ENCODE results near the gene PBX1.
A peak's percentile ranks its signal among the peaks of the same experiment; 100 is the strongest.

Gene PBX1

GRCh38 chr1:164790081-164790480 is 231.1 kb downstream of the PBX1 start:
- DNase-seq = no peak

DNA sequence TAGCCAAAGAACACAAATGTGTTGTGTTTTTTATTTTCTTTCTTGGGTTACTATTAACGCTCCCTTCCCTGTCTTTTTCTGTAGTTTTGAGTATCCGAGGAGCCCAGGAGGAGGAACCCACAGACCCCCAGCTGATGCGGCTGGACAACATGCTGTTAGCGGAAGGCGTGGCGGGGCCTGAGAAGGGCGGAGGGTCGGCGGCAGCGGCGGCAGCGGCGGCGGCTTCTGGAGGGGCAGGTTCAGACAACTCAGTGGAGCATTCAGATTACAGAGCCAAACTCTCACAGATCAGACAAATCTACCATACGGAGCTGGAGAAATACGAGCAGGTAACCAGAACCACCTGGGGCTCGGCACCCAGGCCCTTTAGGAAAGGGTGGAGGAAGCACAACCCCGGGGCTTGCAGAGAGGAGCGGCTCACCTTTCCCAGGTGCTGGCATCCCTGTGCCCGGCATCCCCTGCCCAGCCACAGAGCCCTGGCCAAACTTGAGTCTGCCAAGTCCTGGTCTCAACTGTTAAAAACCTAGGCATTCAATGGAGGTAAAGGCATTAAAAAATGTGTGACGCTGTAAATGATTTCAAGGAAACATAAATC is 233.5 kb downstream of the PBX1 start:
- no peak for DNase-seq

DNA sequence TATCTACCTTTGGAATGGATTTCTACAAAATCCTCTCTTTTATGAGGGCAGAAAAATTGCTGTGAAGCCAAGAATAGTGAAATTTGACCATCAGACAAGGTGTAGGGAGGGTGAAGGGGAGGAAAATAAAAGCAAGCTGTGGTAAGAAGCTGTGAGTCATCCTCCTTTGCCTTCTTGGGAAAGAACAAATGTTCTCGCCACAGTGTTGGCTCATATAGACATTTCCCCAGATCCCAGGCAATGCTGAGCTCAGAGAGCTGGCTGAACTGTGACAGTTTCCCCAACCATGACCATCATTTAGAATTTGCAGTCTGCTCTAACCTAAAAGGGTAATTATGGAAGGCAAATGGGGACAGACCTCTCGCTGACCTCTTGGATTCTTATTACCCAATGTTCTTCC is 235.4 kb downstream of the PBX1 start:
- DNase-seq = no peak

- DNase-seq = no peak
Measured at GRCh38 chr1:164796916-164797315, 237.9 kb downstream of the PBX1 start.

GRCh38 chr1:164801246-164801731 is 242.3 kb downstream of the PBX1 start:
- no peak for DNase-seq

- no peak for DNase-seq
Measured at GRCh38 chr1:164801791-164802502, 243.0 kb downstream of the PBX1 start.

DNA sequence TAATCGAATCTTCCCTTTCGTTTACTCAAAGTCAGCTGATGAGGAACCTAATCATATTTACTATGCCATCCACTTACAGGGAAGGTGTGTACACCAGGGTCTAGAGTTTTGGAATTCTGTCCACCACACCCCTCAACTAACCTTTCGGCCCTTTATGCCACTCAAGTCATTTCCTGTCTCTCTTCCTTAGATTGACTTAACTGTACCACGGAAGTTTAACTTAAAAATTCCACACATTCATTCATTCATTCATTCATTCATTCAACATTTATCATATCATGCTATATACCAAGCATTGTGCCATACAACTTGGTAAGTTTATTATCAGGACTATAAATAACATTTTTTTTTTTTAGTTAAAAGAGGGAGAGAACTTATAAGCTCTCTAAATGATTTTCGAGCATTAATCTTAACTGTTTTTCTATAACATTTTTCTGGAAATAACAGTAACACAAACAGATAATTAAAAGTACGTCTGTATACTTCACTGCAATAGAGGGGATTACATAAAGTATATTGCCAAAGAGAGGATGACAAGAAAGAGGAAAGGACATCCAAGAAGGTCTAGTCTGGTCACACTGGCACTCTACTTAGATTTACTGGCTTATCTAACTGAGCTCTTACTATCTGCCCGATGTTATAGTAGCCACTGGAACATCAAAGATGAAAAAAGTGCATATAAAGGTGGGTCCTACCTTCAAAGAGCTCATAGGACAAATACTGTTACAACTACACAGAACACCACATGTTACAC is 243.7 kb downstream of the PBX1 start:
- DNase-seq = no peak

DNA sequence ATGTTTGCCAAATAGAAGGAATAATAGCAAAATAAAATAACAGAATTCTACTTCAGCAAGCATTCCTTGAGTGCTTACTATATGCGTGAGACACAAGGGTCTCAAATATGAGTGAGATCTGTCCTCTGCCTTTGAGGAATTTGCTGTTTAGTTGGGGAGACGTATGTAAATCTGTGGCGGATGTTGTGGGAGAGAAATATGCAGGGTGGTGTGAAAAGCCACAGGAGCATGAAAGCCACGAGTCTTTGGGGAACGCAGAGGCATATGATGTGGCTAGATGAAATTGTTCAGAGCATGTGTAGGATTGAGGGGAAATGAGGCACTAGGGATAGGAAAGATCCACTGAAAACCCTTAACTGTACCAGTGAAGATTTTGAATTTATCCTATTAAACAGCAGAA is 244.4 kb downstream of the PBX1 start:
- DNase-seq = no peak

DNA sequence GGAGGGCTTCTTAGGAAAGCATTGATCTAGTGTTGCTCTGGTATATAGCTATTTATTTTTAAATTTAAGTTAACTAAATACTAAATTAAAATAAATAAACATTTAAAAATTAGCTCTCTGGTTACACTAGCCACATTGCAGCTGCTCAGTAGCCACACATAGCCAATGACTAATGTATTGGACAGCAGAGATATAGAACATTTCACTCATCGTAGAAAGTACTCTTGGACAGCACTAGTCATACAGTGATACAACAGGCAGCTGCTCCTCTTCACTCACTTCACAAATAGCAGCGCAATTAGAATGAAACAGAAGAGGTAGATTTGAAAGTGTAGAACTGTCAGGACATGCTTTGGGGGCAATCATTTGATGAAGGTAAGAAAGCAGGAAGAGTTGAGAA is 245.4 kb downstream of the PBX1 start:
- DNase-seq = no peak

- no peak for DNase-seq
Measured at GRCh38 chr1:164805399-164805798, 246.4 kb downstream of the PBX1 start.

- no peak for DNase-seq
Measured at GRCh38 chr1:164806531-164806930, 247.5 kb downstream of the PBX1 start.

- DNase-seq = no peak
Measured at GRCh38 chr1:164813776-164814175, 254.8 kb downstream of the PBX1 start.

- no peak for DNase-seq
Measured at GRCh38 chr1:164821648-164822047, 262.7 kb downstream of the PBX1 start.

GRCh38 chr1:164823486-164824279 is 264.7 kb downstream of the PBX1 start:
- DNase-seq = no peak

GRCh38 chr1:164824542-164824941 is 265.6 kb downstream of the PBX1 start:
- DNase-seq = no peak

- DNase-seq = no peak
Measured at GRCh38 chr1:164830628-164831027, 271.6 kb downstream of the PBX1 start.

GRCh38 chr1:164834641-164835040 is 275.7 kb downstream of the PBX1 start:
- DNase-seq = no peak

GRCh38 chr1:164836614-164837018 is 277.6 kb downstream of the PBX1 start:
- DNase-seq = peak; percentile 50

DNA sequence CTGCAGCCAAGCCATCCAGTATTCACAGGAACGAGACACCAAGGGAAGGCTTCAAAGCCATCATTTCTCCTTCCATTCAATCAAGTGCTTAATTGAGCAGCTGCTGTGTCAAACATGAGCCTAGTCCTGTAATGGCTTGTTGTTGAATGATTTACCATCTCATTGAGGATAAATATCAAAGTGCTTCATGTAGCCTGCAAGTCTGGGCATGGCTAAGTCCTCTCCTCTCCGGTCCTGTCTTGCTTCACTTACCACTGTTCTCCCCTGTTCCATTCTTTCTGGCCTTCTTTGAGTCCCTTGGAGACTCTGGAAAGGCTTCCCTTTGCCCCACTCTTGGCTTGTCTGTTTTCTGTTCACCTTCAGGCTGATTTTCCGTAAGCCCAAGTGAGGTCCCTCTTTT is 279.8 kb downstream of the PBX1 start:
- DNase-seq = no peak

DNA sequence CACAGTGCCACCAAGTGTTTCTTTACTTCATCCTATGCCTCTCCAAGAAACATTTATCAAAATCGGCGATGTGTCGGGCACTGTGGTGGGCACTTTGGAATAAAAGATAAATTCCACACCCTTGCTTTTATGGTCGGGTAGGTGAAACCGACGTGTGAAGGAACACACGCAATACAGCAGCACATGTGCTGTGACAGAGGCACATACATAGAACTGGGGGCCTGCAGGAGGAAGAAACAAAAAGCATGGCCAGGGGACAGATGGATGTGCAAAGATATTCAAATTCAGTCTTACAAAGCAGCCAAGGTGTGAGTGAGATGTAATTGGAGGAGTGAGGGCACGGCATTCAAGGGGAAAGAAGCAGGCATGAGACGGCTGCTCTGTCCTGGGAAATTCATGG is 282.0 kb downstream of the PBX1 start:
- DNase-seq = no peak

DNA sequence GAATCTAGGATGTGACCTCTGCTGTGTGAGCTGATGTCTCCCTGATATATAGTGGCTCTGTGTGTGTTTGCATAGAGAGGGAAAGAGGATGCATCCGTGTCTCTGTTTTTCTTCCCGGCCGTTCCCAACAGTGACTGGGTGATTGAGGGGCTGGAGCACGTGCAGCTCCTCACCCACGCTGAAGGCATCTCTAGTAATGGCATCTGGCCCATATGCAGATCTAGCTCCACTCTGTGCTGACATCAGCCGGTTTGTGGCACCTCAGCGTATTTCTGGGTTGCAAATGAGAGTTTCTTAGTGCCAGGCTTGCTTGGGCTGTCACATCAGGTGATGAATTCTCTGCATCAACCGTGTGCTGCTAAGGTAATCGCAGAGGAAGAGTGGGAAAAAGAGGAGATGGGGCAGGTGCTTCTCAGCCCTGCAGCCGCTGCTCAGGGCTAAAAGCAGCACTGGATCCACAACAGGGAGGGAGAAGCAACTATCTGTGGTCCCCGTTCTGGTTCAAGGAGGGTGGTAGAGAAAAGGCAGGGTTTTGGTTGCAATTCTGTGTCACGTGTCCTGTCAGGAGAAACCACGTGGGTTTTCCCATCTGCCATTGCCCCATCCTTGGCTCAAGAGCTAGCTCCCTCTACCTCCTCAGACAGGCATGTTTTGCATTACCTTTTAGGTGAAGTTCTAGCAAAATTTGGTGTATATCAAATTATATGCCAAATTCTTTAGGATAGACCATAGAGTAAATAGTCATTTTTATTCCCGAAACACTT is 282.9 kb downstream of the PBX1 start:
- DNase-seq = no peak

DNA sequence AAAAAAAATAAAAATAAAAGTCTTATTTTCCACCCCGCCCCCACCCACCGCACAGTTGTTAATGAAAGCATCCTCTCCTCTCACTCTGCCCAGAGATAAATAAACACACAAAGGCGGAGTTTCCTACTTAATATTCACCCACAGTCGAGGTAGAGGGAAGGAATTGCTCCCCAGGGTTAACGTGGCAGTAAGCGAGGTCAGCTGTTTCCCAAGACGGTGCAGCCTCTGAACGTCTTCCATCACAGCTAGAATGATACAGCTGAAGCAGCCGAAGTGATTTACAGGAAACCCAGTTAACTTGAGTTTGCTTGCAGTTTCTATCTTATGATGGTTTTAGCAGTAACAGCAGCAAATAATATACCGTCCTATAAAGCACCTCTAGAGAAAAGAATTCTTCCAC is 283.9 kb downstream of the PBX1 start:
- no peak for DNase-seq
